ENCODE data around the gene NAB1. TPM values are rescaled to one million over a fixed set of nuclear protein-coding genes. Genes with fewer than 3 reads are reported as not detected.

Gene NAB1
- total RNA-seq, 1 donor from 2014 or later: 71.5 TPM

GRCh38 chr2:190685333-190685732 is 36.5 kb downstream of the NAB1 start:
- Mint-ChIP-seq H3K9me3 (no peaks in the 10 kb centered on the region), H3K36me3 (peaks cover 20% of the 10 kb centered on the region), H3K27me3 (ENCODE audit: insufficient read depth, low read depth) (peaks cover 2% of the 10 kb centered on the region), H3K27ac (no peak overlapping the region), H3K4me3 (no peak overlapping the region), H3K4me1 (peaks cover 1% of the 10 kb centered on the region)
- no peak overlapping the region for H3K4me3 ChIP-seq
- no peaks in the 10 kb centered on the region for H3K9me3 ChIP-seq (ENCODE audit: low read depth)
- no peak for DNase-seq (ENCODE audit: low spot score)
- no peak overlapping the region for H3K9ac ChIP-seq
- no peaks in the 10 kb centered on the region for H4K20me1 ChIP-seq (ENCODE audit: low read depth)
- H3K4me1 ChIP-seq: no peaks in the 10 kb centered on the region
- H2AFZ ChIP-seq (replicated peaks): no peak overlapping the region
- no peaks in the 10 kb centered on the region for H3F3A ChIP-seq (ENCODE audit: low read depth)
- H3K36me3 ChIP-seq: peaks cover 10% of the 10 kb centered on the region
- H3K79me2 ChIP-seq (ENCODE audit: low read depth): no peaks in the 10 kb centered on the region
- H3K27ac ChIP-seq: no peak overlapping the region
- no peak overlapping the region for H3K4me2 ChIP-seq
- no peaks in the 10 kb centered on the region for H3K27me3 ChIP-seq
- TF ChIP-seq EZH2phosphoT487 (IDR thresholded peaks at IDR 0.05) (no peak), EZH2 (IDR thresholded peaks at IDR 0.05) (no peak), CTCF (IDR thresholded peaks at IDR 0.05) (no peak)

- Mint-ChIP-seq H3K4me3 (no peak overlapping the region), H3K27me3 (ENCODE audit: insufficient read depth, low read depth) (no peaks in the 10 kb centered on the region), H3K9me3 (no peaks in the 10 kb centered on the region), H3K4me1 (peaks cover 14% of the 10 kb centered on the region), H3K27ac (no peak overlapping the region), H3K36me3 (peaks cover 10% of the 10 kb centered on the region)
- Histone ChIP-seq H3K36me3 (no peaks in the 10 kb centered on the region), H3K4me1 (peaks cover 36% of the 10 kb centered on the region), H3K4me2 (no peak overlapping the region), H3K79me2 (ENCODE audit: low read depth) (no peaks in the 10 kb centered on the region), H4K20me1 (ENCODE audit: low read depth) (peaks cover 5% of the 10 kb centered on the region), H3F3A (ENCODE audit: low read depth) (peaks cover 30% of the 10 kb centered on the region), H3K27ac (no peak overlapping the region), H3K27me3 (no peaks in the 10 kb centered on the region), H2AFZ (replicated peaks) (no peak overlapping the region), H3K4me3 (no peak overlapping the region), H3K9ac (no peak overlapping the region), H3K9me3 (ENCODE audit: low read depth) (no peaks in the 10 kb centered on the region)
- no peak for DNase-seq (ENCODE audit: low spot score)
- TF ChIP-seq EZH2 (IDR thresholded peaks at IDR 0.05): no peak
- TF ChIP-seq EZH2phosphoT487 (IDR thresholded peaks at IDR 0.05): no peak
- no peak for TF ChIP-seq CTCF (IDR thresholded peaks at IDR 0.05)
Measured at GRCh38 chr2:190693533-190694232, 44.8 kb downstream of the NAB1 start.

GRCh38 chr2:190694479-190694878 is 45.6 kb downstream of the NAB1 start:
- Mint-ChIP-seq H3K4me3 (no peak overlapping the region), H3K9me3 (no peaks in the 10 kb centered on the region)

More at GRCh38 chr2:190694479-190694878, 45.6 kb downstream of the NAB1 start:
- TF ChIP-seq EZH2phosphoT487 (IDR thresholded peaks at IDR 0.05) (no peak), EZH2 (IDR thresholded peaks at IDR 0.05) (no peak), CTCF (IDR thresholded peaks at IDR 0.05) (no peak)
- Histone ChIP-seq H3K4me1 (peaks cover 41% of the 10 kb centered on the region), H3K36me3 (no peaks in the 10 kb centered on the region), H3K9ac (no peak overlapping the region), H3K4me2 (no peak overlapping the region), H3K9me3 (ENCODE audit: low read depth) (no peaks in the 10 kb centered on the region), H3K79me2 (ENCODE audit: low read depth) (no peaks in the 10 kb centered on the region), H4K20me1 (ENCODE audit: low read depth) (peaks cover 5% of the 10 kb centered on the region), H3K27me3 (no peaks in the 10 kb centered on the region), H2AFZ (replicated peaks) (no peak overlapping the region), H3F3A (ENCODE audit: low read depth) (peaks cover 35% of the 10 kb centered on the region), H3K4me3 (no peak overlapping the region), H3K27ac (no peak overlapping the region)
- no peak for DNase-seq (ENCODE audit: low spot score)
- Mint-ChIP-seq H3K27me3 (ENCODE audit: insufficient read depth, low read depth) (no peaks in the 10 kb centered on the region), H3K4me1 (peaks cover 22% of the 10 kb centered on the region), H3K27ac (no peak overlapping the region), H3K36me3 (peaks cover 9% of the 10 kb centered on the region)
